HCT116 (cell line): ENCODE measurements around the gene STYXL2. TPM values are rescaled to one million over a fixed set of nuclear protein-coding genes. Genes with fewer than 3 reads are reported as not detected.

Experiments used
- ATAC-seq: fragments of 200-7000 bp; cut with Tn5 transposase; 2 replicates; pipeline ENCODE4 v1.9.1; 2020; ENCODE audit warnings: mild to moderate bottlenecking, moderate library complexity
- BruUV-seq: library from RNA; stranded (reverse); fragments of 400-500 nt; replicated peaks from 2 replicates; lab custom pipeline; 2021; lab: Mats Ljungman, UMichigan
- CTCF ChIA-PET: fragments of 300-600 bp; sonication (Branson Sonifier 250); formaldehyde crosslinking; loops from one replicate; lab custom pipeline; 2021; ENCODE audit warnings: antibody characterized with exemption; lab: Charles Lee
- POLR2A ChIA-PET: fragments of 300-600, 350-600 bp; sonication (Branson Sonifier 250); formaldehyde crosslinking; loops from one replicate; lab custom pipeline; 2021; ENCODE audit warnings: antibody characterized with exemption; lab: Charles Lee
- RAD21 ChIA-PET, 2 experiments: fragments of 300-600 bp; sonication (Branson Sonifier 250); formaldehyde crosslinking; loops; one replicate each; lab custom pipeline; 2023; ENCODE audit warnings: low total read pairs in 2 of 2; ENCODE audit not compliant: uncharacterized antibody in 2 of 2, unreplicated experiment in 2 of 2, low non-redundant PET in 1 of 2; lab: Charles Lee
- DNase-seq: peaks from one replicate; pipeline ENCODE4 v3.0.0-alpha.2; 2010; ENCODE audit warnings: low read depth, low spot score
- H2AFZ ChIP-seq: fragments of 200-600 bp; shearing (Covaris generic), sonication (generic); 2 replicates; pipeline ENCODE4 v1.6.1; 2017; ENCODE audit warnings: low read depth, mixed run types, mixed read lengths, antibody characterized with exemption, low read length; ENCODE audit not compliant: poor library complexity, severe bottlenecking
- H3K27ac ChIP-seq: 2 replicates; pipeline ENCODE4 v1.5.1; 2012; ENCODE audit warnings: low read depth, low read length
- H3K27me3 ChIP-seq: fragments of 200-600 bp; sonication (generic); 2 replicates; pipeline ENCODE4 v1.6.1; 2016; ENCODE audit warnings: mixed run types, low read length, mixed read lengths; ENCODE audit not compliant: insufficient read depth
- H3K36me3 ChIP-seq, 2 experiments: fragments of 200-500 bp in 1 of 2; fragments of 200-600 bp in 1 of 2; sonication (Bioruptor generic) in 1 of 2; sonication (generic) in 1 of 2; 2 replicates each; pipeline versions ENCODE4 v1.5.1 to v1.6.1; 2014 to 2016; ENCODE audit warnings: low read length in 2 of 2, inconsistent platforms in 1 of 2, mixed read lengths in 1 of 2, mixed run types in 1 of 2; ENCODE audit not compliant: insufficient read depth in 2 of 2, control insufficient read depth in 1 of 2
- H3K4me1 ChIP-seq, 2 experiments: fragments of 200-600 bp in 1 of 2; sonication (generic) in 1 of 2; 2 replicates each; pipeline versions ENCODE4 v1.5.1 to v1.6.1; 2012 to 2017; ENCODE audit warnings: low read length in 2 of 2, inconsistent platforms in 1 of 2, mild to moderate bottlenecking in 1 of 2, mixed read lengths in 1 of 2, mixed run types in 1 of 2, moderate library complexity in 1 of 2; ENCODE audit not compliant: insufficient read depth in 2 of 2, control insufficient read depth in 1 of 2
- H3K4me2 ChIP-seq: fragments of 200-600 bp; sonication (generic); 2 replicates; pipeline ENCODE4 v1.6.1; 2017; ENCODE audit warnings: mixed run types, low read length, mixed read lengths
- H3K4me3 ChIP-seq, 2 experiments: fragments of 200-600 bp in 1 of 2; sonication (generic) in 1 of 2; replicated peaks in 1 of 2; 2 replicates each; pipeline ENCODE4 v1.5.1; 2011 to 2016; ENCODE audit warnings: low read length in 2 of 2, control low read depth in 1 of 2, low read depth in 1 of 2, mild to moderate bottlenecking in 1 of 2, mixed read lengths in 1 of 2, mixed run types in 1 of 2
- H3K79me2 ChIP-seq: fragments of 200-600 bp; sonication (generic); 2 replicates; pipeline ENCODE4 v1.6.1; 2017; ENCODE audit warnings: mild to moderate bottlenecking, mixed run types, low read length, moderate library complexity, mixed read lengths; ENCODE audit not compliant: insufficient read depth
- H3K9ac ChIP-seq: fragments of 200-600 bp; sonication (generic); 2 replicates; pipeline ENCODE4 v1.6.1; 2016; ENCODE audit warnings: low read length, mixed read lengths
- H3K9me2 ChIP-seq: fragments of 200-600 bp; sonication (generic), shearing (Covaris generic); 2 replicates; pipeline ENCODE4 v1.6.1; 2017; ENCODE audit warnings: mixed run types, mild to moderate bottlenecking, moderate library complexity; ENCODE audit not compliant: insufficient read depth
- H3K9me3 ChIP-seq, 2 experiments: fragments of 200-500 bp in 1 of 2; fragments of 200-600 bp in 1 of 2; sonication (Bioruptor generic) in 1 of 2; sonication (generic) in 1 of 2; 2 replicates each; pipeline ENCODE4 v1.6.1; 2014 to 2017; ENCODE audit warnings: low read length in 2 of 2, mixed read lengths in 2 of 2, inconsistent platforms in 1 of 2, low read depth in 1 of 2, mild to moderate bottlenecking in 1 of 2, mixed run types in 1 of 2, moderate library complexity in 1 of 2; ENCODE audit not compliant: control insufficient read depth in 1 of 2, insufficient read depth in 1 of 2
- H4K20me1 ChIP-seq: fragments of 200-600 bp; sonication (generic), shearing (Covaris generic); 2 replicates; pipeline ENCODE4 v1.6.1; 2017; ENCODE audit warnings: mixed run types, mild to moderate bottlenecking, moderate library complexity; ENCODE audit not compliant: insufficient read depth
- ATF3 ChIP-seq: IDR thresholded peaks from 2 replicates; pipeline ENCODE4 v1.6.1; 2012
- CTCF ChIP-seq, 3 experiments: fragments of 200-600 bp in 1 of 3; sonication (generic) in 1 of 3; IDR thresholded peaks in 2 of 3; conservative IDR thresholded peaks in 1 of 3; 2 replicates each; pipeline ENCODE4 v1.5.1; 2012 to 2017; ENCODE audit warnings: low read depth in 2 of 3, low read length in 2 of 3, antibody characterized with exemption in 1 of 3, borderline replicate concordance in 1 of 3, control low read depth in 1 of 3, mild to moderate bottlenecking in 1 of 3, mixed read lengths in 1 of 3, mixed run types in 1 of 3, moderate library complexity in 1 of 3; ENCODE audit not compliant: insufficient read depth in 1 of 3
- EGR1 ChIP-seq: IDR thresholded peaks from 2 replicates; pipeline ENCODE4 v1.6.1; 2012; ENCODE audit warnings: low read depth
- ELF1 ChIP-seq: IDR thresholded peaks from 2 replicates; pipeline ENCODE4 v1.6.1; 2012; ENCODE audit warnings: low read depth, borderline replicate concordance
- MAX ChIP-seq: IDR thresholded peaks from 2 replicates; pipeline ENCODE4 v1.6.1; 2012
- RAD21 ChIP-seq: IDR thresholded peaks from 2 replicates; pipeline ENCODE4 v1.6.1; 2012; ENCODE audit warnings: low read depth, mild to moderate bottlenecking
- SP1 ChIP-seq: IDR thresholded peaks from 2 replicates; pipeline ENCODE4 v1.6.1; 2012; ENCODE audit warnings: low read depth
- SRF ChIP-seq: IDR thresholded peaks from 2 replicates; pipeline ENCODE4 v1.6.1; 2012; ENCODE audit warnings: low read depth
- YY1 ChIP-seq: IDR thresholded peaks from 2 replicates; pipeline ENCODE4 v1.6.1; 2011; ENCODE audit warnings: low read length, low read depth, moderate library complexity, mild to moderate bottlenecking; ENCODE audit not compliant: insufficient replicate concordance; ENCODE audit errors: extremely low read depth
- ZBTB33 ChIP-seq: IDR thresholded peaks from 2 replicates; pipeline ENCODE4 v1.6.1; 2011; ENCODE audit warnings: mild to moderate bottlenecking, low read length, moderate library complexity; ENCODE audit not compliant: insufficient replicate concordance; ENCODE audit errors: extremely low read depth
- ZFX ChIP-seq: fragments of 450-650 bp; IDR thresholded peaks from 2 replicates; pipeline ENCODE4 v1.6.1; 2017
- ZNF274 ChIP-seq: fragments of 200-500 bp; sonication (Bioruptor generic); IDR thresholded peaks from 2 replicates; pipeline ENCODE4 v1.6.1; 2014; ENCODE audit warnings: mild to moderate bottlenecking, low read depth, low read length, inconsistent platforms
- intact Hi-C: fragments of 100-400 bp; cut with micrococcal nuclease; formaldehyde crosslinking; loops from 2 replicates; pipeline ENCODE4 v1.10.0; 2022
- total RNA-seq: library from RNA; stranded (reverse); gene quantifications from one replicate; pipeline ENCODE4 v1.2.1, GENCODE V29; 2021; ENCODE audit not compliant: unreplicated experiment

STYXL2 gene
- total RNA-seq, 1 experiment from 2014 or later, result not detected

GRCh38 chr1:167052389-167052788 lies 41.5 kb upstream of the STYXL2 start:
- Histone ChIP-seq H3K27ac (no peak overlapping the region), H3K4me1 (peaks cover 0 to 7% of the 10 kb centered on the region in 2 experiments; a peak in 2 of 4 replicates), H3K79me2 (no peaks in the 10 kb centered on the region), H3K4me2 (no peak overlapping the region), H3K27me3 (no peaks in the 10 kb centered on the region), H3K9me2 (no peaks in the 10 kb centered on the region), H3K9ac (no peak overlapping the region), H2AFZ (no peak overlapping the region), H3K9me3 (no peaks in the 10 kb centered on the region), H3K36me3 (no peaks in the 10 kb centered on the region), H4K20me1 (no peaks in the 10 kb centered on the region), H3K4me3 (no peak overlapping the region)
- no TSS peak for BruUV-seq
- intact Hi-C loops, result no loop called here
- TF ChIP-seq ZFX (no peak), SRF (no peak), ATF3 (no peak), YY1 (no peak), ELF1 (no peak), SP1 (no peak), ZBTB33 (no peak), MAX (peak; percentile 35; the same call in 1 of the 2 replicates), ZNF274 (no peak), EGR1 (no peak), RAD21 (peak; percentile 48), CTCF (IDR thresholded peaks at IDR 0.05 in 2 of 3, conservative IDR thresholded peaks at IDR 0.05 in 1 of 3; ENCODE audit: borderline replicate concordance in 1 of 3, insufficient read depth in 1 of 3, low read depth in 2 of 3, low read length in 2 of 3) (peak; percentile 58 to 71 (median 71); a peak in 5 of 6 replicates)
- ChIA-PET POLR2A (no interaction called here), CTCF (interaction anchor here (4.3 kb wide), 1 partner anchor 142 kb away, joined by 29 read pairs; no protein-coding TSS in a partner anchor), RAD21 (no interaction called here)
- DNase-seq (peak; percentile 35), ATAC-seq (peak; percentile 86)
